Left lung (tissue), 10 donors: Measurements from ENCODE around the gene CYB5R3. TPM values are rescaled to one million over a fixed set of nuclear protein-coding genes. Genes with fewer than 3 reads are reported as not detected.
A peak's percentile ranks its signal among the peaks of the same experiment; 100 is the strongest.

Experiments used
- ATAC-seq: fragments of 200-7000 bp; cut with Tn5 transposase; one replicate; pipeline ENCODE4 v1.9.1; 2020; ENCODE audit warnings: moderate library complexity
- DNase-seq, 4 donors: peaks; one replicate each; pipeline ENCODE4 v3.0.0-alpha.2; 2013 to 2020
- H3K27ac ChIP-seq, 2 donors: fragments of 200-600 bp; sonication (generic) in 1 of 2; one replicate each; pipeline versions ENCODE4 v1.5.0 to v1.8.0; 2020 to 2021
- H3K27me3 ChIP-seq, 2 donors: fragments of 200-600 bp; sonication (generic) in 1 of 2; one replicate each; pipeline versions ENCODE4 v1.5.0 to v1.8.0; 2020 to 2021
- H3K36me3 ChIP-seq, 2 donors: fragments of 200-600 bp; sonication (generic) in 1 of 2; one replicate each; pipeline versions ENCODE4 v1.5.0 to v1.8.0; 2020 to 2021
- H3K4me1 ChIP-seq, 2 donors: fragments of 200-600 bp; one replicate each; pipeline ENCODE4 v1.8.0; 2021
- H3K4me3 ChIP-seq, 2 donors: fragments of 200-600 bp; sonication (generic) in 1 of 2; one replicate each; pipeline versions ENCODE4 v1.5.0 to v1.8.0; 2020 to 2021; ENCODE audit warnings: mild to moderate bottlenecking in 1 of 2
- H3K9me3 ChIP-seq, 2 donors: fragments of 200-600 bp; sonication (generic) in 1 of 2; one replicate each; pipeline versions ENCODE4 v1.5.0 to v1.8.0; 2020 to 2021
- CTCF ChIP-seq, 2 donors: fragments of 200-600 bp; sonication (generic) in 1 of 2; IDR thresholded peaks; one replicate each; pipeline versions ENCODE4 v1.5.0 to v1.8.0; 2021; ENCODE audit warnings: antibody characterized with exemption in 2 of 2
- intact Hi-C, 2 donors: fragments of 100-400 bp; cut with DNase I; formaldehyde crosslinking; loops; one replicate each; pipeline versions ENCODE4 v1.11.2 to v1.14.2; 2022
- polyA plus RNA-seq, 6 donors: library from polyadenylated mRNA; unstranded; fragments of 120-200 nt; gene quantifications; one replicate each; pipeline ENCODE4 v1.2.1, GENCODE V29; 2013; ENCODE audit not compliant: insufficient read length in 6 of 6
- total RNA-seq, 2 donors: library from RNA; stranded (reverse); fragmentation: NEBNext Ultra II Directional; extraction: Animal tissue kit (Norgen Biotek cat#: 25700); gene quantifications; one replicate each; pipeline ENCODE4 v1.2.1, GENCODE V29; 2021
- donor health status: DM: no; HTN: yes; CAD: no.
- donor health status: DM: no; HTN: no; CAD: no.

The CYB5R3 gene
- total and polyA plus RNA-seq, 8 donors: 116 to 265 (median 150) TPM

GRCh38 chr22:42695294-42695693 is 46.1 kb upstream of the CYB5R3 start:
- intact Hi-C loops: no loop called here
- no peak overlapping the region for H3K27ac ChIP-seq
- peaks cover 4 to 15% of the 10 kb centered on the region in 2 donors for H3K4me1 ChIP-seq
- H3K4me3 ChIP-seq: no peak overlapping the region
- H3K9me3 ChIP-seq: no peaks in the 10 kb centered on the region
- peaks cover 0 to 11% of the 10 kb centered on the region in 2 donors for H3K36me3 ChIP-seq
- ATAC-seq (no peak), DNase-seq (peak in 1 of 4 donors; percentile 47)
- H3K27me3 ChIP-seq: no peaks in the 10 kb centered on the region
- TF ChIP-seq CTCF (IDR thresholded peaks at IDR 0.05): no peak

GRCh38 chr22:42693763-42694683 is 44.8 kb upstream of the CYB5R3 start:
- H3K36me3 ChIP-seq: peaks cover 0 to 11% of the 10 kb centered on the region in 2 donors
- no peak for ATAC-seq
- H3K4me1 ChIP-seq: peaks cover 5 to 19% of the 10 kb centered on the region in 2 donors
- intact Hi-C loops: no loop called here
- H3K27ac ChIP-seq: no peak overlapping the region
- peak in 1 of 4 donors; percentile 51 for DNase-seq
- no peaks in the 10 kb centered on the region for H3K9me3 ChIP-seq
- no peak overlapping the region for H3K4me3 ChIP-seq
- no peak for TF ChIP-seq CTCF (IDR thresholded peaks at IDR 0.05)
- H3K27me3 ChIP-seq: no peaks in the 10 kb centered on the region

- H3K4me1 ChIP-seq: peaks cover 10 to 26% of the 10 kb centered on the region in 2 donors
- ATAC-seq: no peak
- H3K27ac ChIP-seq: no peak overlapping the region
- H3K36me3 ChIP-seq: peaks cover 0 to 11% of the 10 kb centered on the region in 2 donors
- H3K4me3 ChIP-seq: no peak overlapping the region
- no peaks in the 10 kb centered on the region for H3K27me3 ChIP-seq
- DNase-seq: peak in 1 of 4 donors; percentile 65
- TF ChIP-seq CTCF (IDR thresholded peaks at IDR 0.05): no peak
- intact Hi-C loops: no loop called here
- no peaks in the 10 kb centered on the region for H3K9me3 ChIP-seq
These were observed 44.0 kb upstream of the CYB5R3 start for GRCh38 chr22:42693055-42693762.

- Histone ChIP-seq H3K36me3 (peaks cover 0 to 11% of the 10 kb centered on the region in 2 donors), H3K27ac (no peak overlapping the region), H3K9me3 (no peaks in the 10 kb centered on the region), H3K27me3 (no peaks in the 10 kb centered on the region), H3K4me3 (no peak overlapping the region), H3K4me1 (peaks cover 13 to 29% of the 10 kb centered on the region in 2 donors)
- DNase-seq (no peak), ATAC-seq (no peak)
- TF ChIP-seq CTCF (IDR thresholded peaks at IDR 0.05): no peak
- intact Hi-C loops: no loop called here
These were observed 43.3 kb upstream of the CYB5R3 start for GRCh38 chr22:42692239-42693054.
